ENCODE results near the gene FUT7. TPM values are rescaled to one million over a fixed set of nuclear protein-coding genes. Genes with fewer than 3 reads are reported as not detected.
A peak's percentile ranks its signal among the peaks of the same experiment; 100 is the strongest.

FUT7 gene
- total RNA-seq, 4 donors from 2014 or later = 0.22 to 0.39 TPM; not detected in 2

GRCh38 chr9:137027369-137028262 lies 4.3 kb downstream of the FUT7 start, which contains the start of gene ABCA2:
Gene ABCA2, minus strand, starts transcription at chr9:137028237. Its CDS starts 97 bp downstream, at chr9:137028140.
- WGBS, 2 donors = 15 to 40% methylated on average over 9 to 20 of the region's 95 CpGs
- intact Hi-C loops (cut with DNase I; ENCODE audit: low total_unique reads) = no loop called here
- no peak for DNase-seq (ENCODE audit: low spot score in 2 of 2)
- no peak for TF ChIP-seq POLR2A (IDR thresholded peaks at IDR 0.05)
- no peak for TF ChIP-seq CTCF (IDR thresholded peaks at IDR 0.05)
- H3K4me3 ChIP-seq (ENCODE audit: low read depth, poor library complexity, severe bottlenecking) = peak within 1 kb of the TSS; percentile 25

- H3K4me3 ChIP-seq (ENCODE audit: low read depth, poor library complexity, severe bottlenecking) = no peak overlapping the region
- TF ChIP-seq POLR2A (IDR thresholded peaks at IDR 0.05) (no peak), CTCF (IDR thresholded peaks at IDR 0.05) (no peak)
- 57 to 83% methylated on average over 3 to 4 of the region's 4 CpGs for WGBS, 2 donors
- no peak for DNase-seq (ENCODE audit: low spot score in 2 of 2)
- intact Hi-C loops (cut with DNase I; ENCODE audit: low total_unique reads) = no loop called here
Observed at GRCh38 chr9:137026828-137027227, 5.1 kb downstream of the FUT7 start.

- no peak overlapping the region for H3K4me3 ChIP-seq (ENCODE audit: low read depth, poor library complexity, severe bottlenecking)
- intact Hi-C loops (cut with DNase I; ENCODE audit: low total_unique reads) = no loop called here
- DNase-seq (ENCODE audit: low spot score in 2 of 2) = no peak
- no peak for TF ChIP-seq CTCF (IDR thresholded peaks at IDR 0.05)
- 76 to 81% methylated on average over 2 of the region's 2 CpGs for WGBS, 2 donors
Observed at GRCh38 chr9:137026384-137026783, 5.5 kb downstream of the FUT7 start.

- WGBS, 2 donors = 14 to 56% methylated on average over 12 to 16 of the region's 21 CpGs
- intact Hi-C loops (cut with DNase I; ENCODE audit: low total_unique reads) = no loop called here
- no peak for TF ChIP-seq POLR2A (IDR thresholded peaks at IDR 0.05)
- TF ChIP-seq CTCF (IDR thresholded peaks at IDR 0.05) = no peak
- no peak overlapping the region for H3K4me3 ChIP-seq (ENCODE audit: low read depth, poor library complexity, severe bottlenecking)
- no peak for DNase-seq (ENCODE audit: low spot score in 2 of 2)
Observed at GRCh38 chr9:137025517-137025966, 6.3 kb downstream of the FUT7 start.

- no peak for TF ChIP-seq POLR2A (IDR thresholded peaks at IDR 0.05)
- TF ChIP-seq CTCF (IDR thresholded peaks at IDR 0.05) = no peak
- 89 to 90% methylated on average over 12 to 13 of the region's 15 CpGs for WGBS, 2 donors
- no peak for DNase-seq (ENCODE audit: low spot score in 2 of 2)
Observed at GRCh38 chr9:137023583-137023991, 8.3 kb downstream of the FUT7 start.

More at GRCh38 chr9:137023583-137023991, 8.3 kb downstream of the FUT7 start:
- no peak overlapping the region for H3K4me3 ChIP-seq (ENCODE audit: low read depth, poor library complexity, severe bottlenecking)
- intact Hi-C loops (cut with DNase I; ENCODE audit: low total_unique reads) = no loop called here

All from lower leg skin (tissue), 4 donors.